GM19328 (cell line): ENCODE data around the gene FAM78A.

Experiments
- ATAC-seq: cut with Tn5 transposase; IDR thresholded peaks from one replicate; pipeline ENCODE4 v1.9.1; 2021; ENCODE audit warnings: mild to moderate bottlenecking, moderate library complexity; ENCODE audit not compliant: unreplicated experiment

Gene FAM78A

DNA sequence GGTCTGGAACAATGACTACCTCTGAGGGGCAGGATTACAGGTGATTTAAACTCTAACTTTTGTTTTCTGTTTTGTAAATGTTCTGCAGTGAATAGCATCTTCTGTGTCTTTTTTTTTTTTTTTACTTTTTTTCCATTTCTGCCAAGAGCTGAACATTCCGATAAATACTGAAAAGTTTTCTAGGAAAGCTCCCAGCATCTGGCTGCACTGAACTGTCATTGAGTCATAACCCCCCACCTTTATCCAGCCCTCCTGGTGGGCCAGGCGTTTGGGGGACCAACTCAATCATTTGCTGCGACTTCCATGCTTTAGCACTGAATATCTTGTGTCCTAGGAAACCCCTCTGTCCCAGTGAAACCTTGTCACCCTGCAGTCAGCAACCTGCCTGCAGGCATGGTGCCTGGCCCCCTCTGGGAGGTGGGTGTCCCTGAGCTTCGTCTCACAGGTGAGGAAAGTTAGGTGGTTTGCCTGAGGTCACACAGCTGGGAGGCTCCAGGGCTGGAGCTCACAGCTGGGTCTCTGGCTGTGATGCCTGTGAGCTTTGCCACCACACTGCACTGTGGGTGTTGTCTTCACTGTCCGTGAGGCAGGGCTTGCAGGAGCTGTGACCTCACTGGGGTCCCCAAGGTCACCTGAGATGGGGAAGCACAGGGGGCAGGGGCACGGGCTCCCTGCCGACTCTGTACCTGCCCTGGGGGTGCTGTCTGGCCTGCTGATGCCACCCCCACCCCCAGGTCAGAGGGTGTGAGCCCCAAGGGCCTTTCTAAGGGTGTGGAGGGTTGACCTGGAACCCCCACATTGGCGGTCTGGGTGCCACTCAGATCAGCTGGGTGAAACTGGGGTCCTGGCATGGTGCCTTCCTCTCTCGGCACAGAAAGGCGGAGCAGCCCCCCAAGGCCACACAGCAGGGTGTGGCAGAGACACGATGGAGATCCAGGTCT lies 27.3 kb upstream of the FAM78A start:
- ATAC-seq, result no peak

DNA sequence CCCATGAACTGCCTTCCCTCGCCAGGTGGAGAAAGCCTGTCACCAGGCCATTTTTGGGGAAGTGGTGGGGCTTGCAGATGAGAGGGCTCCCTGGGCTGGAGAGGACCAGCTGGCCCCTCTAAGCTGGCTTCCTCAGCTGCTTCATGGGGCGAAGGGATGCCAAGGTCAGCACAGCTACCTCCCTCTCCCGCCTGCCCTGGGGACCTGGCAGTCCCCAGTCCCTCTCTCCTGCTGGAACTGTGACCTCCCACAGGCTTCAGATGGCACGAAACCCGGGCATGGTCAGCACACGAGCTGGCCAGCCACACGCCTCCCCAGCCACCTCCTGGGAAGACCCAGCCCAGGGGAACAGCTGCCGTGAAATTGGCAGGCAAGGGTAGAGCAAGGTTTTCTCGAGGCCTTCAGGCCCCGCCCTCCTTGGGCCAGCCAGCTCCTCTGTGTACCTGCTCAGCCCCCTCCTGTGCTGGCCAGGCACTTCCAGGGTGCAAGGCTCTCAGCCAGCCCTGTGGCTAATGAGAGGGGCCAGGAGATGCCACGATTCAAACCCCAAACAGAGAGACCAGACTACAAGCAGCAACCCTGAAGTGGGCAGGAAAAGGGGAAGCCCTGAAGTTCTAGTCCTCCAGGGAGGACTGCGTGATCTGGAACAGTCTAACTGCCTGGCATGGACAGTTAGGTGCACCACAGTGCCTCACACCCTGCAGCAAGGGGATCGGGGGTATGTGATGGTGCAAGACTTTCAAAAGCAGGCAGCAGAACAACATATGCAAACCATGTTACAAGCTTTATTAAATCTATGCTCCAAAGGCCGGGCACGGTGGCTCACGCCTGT lies 26.1 kb upstream of the FAM78A start:
- ATAC-seq, result no peak

DNA sequence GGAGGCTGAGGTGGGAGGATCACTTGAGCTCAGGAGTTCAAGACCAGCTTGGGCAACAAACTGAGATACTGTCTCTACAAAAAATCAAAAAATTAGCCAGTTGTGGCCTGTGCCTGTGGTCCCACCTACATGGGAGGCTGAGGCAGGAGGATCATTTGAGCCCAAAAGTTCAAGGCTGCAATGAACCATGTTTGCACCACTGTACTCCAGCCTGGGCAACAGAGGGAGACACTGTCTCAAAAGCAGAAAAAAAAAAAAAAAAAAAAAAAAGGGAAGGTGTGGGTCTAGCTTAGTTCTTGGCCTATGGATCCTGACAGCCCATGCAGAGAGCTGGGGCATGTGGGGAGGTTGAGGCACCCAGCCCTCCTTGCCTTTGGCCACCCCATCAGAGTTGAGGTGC lies 24.1 kb upstream of the FAM78A start:
- no peak for ATAC-seq

DNA sequence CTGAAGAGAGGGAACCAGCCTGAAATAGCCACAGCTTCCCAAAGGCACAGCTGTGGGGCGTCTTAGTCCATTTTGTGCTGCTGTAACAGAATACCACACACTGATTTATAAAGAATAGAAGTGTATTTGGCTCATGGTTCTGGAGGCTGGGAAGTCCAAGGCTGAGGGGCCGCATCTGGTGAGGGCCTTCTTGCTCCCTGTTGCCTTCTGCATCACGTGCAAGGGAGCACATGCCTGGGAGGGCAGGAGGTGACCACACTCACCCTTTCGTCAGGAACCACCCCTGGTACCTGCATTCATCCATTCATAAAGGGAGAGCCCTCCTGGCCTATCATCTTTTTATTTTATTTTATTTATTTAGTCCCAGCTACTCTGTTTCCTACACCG lies 23.6 kb upstream of the FAM78A start:
- ATAC-seq, result no peak

DNA sequence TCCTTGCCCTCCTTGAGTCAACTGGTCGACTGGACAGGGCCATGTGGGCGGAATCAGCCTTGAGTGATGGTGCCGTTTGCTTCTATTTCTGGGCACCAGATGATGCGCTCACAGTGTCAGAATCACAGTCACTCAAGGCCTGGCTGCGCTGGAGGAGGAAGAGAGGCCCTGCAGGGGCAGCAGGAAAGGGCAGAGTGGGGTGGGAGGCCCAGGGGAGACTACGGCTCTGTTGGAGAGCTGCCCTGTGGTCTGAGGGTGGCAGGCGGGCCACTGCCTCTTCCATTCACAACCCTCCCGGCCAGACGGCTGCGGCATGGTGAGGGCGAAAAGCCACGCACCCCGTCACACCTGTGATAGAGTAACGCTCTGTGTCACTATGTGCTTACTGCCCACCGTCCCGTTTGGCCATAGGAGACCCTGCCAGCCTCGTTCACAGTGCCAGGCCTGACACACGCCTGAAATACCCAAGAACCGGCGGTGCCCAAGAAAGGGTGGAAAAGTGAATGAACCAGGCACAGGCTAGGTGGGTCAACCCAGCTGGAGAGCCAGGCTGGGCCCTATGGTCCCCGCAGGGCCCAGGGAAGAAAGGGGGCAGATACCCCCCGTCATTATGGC lies 23.1 kb upstream of the FAM78A start:
- no peak for ATAC-seq

DNA sequence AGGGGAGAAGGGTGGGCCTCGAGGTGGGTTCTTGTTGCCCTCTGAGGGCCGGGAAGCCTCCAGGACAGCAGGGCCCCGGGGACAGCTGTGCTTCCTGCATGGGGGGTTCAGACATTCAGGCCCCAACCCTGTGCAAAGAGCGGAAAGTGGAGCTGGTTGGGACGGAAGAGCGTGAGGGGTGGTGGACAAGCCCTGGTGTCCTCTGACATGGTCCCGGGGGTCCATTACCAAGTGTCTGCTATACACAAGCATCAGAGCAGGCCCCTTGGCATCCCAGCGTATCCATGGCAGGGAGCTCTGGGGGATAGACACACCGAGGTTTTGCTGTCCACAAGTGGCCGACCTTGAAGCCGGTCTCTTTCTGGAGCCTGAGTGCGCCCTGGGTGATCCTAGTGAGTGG lies 22.5 kb upstream of the FAM78A start:
- no peak for ATAC-seq

DNA sequence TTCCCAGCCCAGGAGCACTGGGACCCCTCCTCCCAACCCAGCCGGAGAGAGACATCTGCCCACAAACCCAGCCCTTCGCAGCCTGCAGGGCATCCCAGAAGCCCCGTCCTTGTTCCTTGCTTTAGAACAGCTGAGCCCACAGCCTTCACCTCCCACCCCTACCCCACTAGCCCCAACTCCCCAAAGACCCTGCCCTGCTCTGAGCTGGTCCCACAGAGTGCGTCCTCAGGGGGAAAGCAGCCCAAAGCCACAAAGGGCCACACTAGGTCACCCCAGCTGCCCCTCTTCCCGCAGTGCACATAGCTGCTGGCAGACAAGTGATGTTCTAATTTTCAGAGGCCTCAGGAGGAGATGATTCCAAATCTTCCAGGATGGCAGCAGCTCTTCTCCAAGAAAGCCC lies 22.0 kb upstream of the FAM78A start:
- ATAC-seq, result no peak

DNA sequence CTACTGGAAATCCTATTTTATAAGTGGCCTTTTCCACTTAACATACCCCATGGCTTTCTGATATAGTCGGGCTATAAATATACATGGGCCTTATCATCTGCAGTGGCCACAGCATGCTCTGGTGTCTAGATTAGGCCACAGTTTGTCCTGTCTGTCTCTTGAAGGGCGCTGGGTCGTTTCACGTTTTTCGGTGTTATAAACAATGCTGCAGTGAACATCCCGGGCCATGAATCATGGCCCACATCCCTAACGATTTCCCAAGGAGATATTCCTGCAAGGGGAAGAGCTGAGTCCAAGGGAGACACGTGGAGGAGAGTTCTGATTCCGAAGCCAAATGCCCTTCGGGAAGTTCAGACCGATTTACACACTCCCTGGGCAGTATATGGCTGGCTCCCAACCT lies 21.6 kb upstream of the FAM78A start:
- ATAC-seq, result no peak

DNA sequence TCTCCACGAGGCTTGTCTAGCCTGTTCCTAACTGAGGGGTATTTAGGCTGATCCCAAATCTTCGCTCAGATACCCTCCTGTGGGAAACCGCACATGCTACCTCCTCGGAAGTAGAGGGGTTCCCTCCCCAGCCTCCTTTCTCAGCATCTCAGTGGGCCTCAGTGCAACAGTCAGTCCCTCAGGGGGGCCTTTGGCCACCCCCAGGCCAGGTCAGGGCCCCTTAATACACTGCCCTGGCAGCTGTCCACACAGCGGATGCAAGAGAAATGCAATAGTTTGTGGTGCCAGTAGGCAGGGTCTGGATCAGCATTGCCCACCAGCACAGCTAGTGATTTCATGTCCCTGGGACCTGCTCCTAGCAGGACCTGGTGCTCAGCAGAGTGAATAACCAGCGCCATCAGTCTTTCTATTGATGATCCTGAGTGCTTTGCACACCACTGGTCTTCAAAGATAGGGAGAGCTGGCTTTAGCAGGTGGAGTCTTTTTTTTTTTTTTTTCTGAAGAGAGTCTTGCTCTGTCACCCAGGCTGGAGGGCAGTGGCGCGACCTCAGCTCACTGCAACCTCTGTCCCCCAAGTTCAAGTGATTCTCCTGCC lies 20.7 kb upstream of the FAM78A start:
- no peak for ATAC-seq

DNA sequence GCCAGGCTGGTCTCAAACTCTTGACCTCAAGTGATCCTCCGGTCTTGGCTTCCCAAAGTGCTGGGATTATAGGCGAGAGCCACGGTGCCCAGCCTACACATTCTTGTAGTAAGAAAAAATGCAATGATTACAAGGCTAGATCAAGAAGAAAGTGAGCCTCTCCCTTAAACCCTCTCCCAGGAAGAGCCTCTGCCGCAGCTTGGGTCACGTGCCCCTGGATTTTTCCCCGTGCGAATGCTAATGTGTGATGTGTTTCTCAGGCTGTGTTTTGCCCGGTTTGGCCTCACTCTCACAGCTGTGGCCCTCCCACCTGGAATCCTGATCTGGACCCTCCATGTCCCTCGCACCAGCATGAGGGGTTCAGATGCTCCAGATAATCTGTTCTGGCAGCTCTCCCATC lies 20.1 kb upstream of the FAM78A start:
- no peak for ATAC-seq

DNA sequence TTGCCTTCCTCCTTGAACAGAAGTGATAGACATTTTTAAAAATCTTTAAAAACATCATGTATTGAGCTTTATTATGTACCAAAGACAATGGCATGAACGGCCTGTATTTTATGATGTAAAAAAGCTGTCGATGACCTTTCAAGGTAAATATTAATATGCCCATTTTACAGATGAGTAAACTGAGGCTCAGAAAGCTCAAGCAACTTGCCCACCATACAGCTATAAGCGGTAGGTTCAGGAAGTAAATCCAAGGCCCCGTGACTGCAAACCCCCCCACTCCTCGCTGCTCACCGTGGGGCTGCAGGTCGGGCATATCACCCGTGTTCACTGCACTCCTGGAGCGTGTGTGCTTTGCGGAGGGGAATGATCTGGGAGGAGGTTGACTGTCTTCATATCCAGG lies 16.6 kb upstream of the FAM78A start:
- no peak for ATAC-seq

DNA sequence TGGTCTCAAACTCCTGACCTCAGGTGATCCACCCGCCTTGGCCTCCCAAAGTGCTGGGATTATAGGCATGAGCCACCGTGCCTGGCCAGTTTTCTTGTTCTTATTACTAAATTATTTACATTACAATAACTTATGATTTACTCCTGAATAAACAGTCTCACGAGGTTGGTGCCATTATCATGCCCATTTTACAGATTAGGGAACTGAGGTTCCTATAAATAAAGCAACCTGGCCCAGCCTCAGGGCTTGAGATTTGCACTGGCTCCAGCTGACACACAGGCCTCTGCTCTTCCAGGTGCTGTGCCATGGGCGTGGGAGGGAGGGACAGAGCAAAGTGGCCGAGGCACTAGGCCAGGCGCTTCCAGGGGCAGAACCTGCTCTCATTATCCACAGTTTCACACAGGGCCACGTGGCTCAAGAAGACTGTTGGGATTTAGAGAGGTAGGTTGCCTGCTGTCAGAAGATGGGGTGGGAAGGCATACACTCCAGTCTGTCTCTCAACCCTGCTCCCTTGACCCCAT lies 15.5 kb upstream of the FAM78A start:
- no peak for ATAC-seq

DNA sequence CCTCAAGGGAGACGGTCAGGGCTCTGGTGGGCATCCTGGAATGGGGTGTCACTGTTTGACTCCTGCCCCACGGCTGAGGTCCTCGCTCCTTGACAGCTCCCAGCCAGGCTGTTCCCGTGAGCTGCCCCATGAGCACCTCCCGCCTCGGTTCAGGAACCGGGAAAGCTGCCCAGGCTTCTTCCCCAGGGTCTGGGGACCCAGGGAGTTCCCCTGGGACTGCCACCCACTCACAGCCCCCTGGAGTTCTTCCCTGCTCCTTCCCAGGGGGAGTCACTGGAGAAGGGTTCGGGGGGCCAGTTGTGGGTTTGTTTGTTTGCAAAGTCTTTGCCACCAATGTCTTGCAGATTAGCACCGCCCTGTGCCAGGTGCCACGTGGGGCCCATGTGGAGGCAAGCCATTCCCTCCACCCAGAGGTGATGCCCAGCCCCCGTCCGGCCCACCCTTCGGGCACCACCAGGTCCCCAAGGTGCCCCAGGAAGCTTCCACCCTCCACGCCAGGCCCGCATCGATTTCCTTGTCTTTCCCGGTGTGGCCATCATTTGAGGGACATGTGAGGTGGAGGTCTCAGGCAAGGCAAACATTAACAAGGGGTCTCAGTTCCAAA lies 14.6 kb upstream of the FAM78A start:
- ATAC-seq, result no peak

DNA sequence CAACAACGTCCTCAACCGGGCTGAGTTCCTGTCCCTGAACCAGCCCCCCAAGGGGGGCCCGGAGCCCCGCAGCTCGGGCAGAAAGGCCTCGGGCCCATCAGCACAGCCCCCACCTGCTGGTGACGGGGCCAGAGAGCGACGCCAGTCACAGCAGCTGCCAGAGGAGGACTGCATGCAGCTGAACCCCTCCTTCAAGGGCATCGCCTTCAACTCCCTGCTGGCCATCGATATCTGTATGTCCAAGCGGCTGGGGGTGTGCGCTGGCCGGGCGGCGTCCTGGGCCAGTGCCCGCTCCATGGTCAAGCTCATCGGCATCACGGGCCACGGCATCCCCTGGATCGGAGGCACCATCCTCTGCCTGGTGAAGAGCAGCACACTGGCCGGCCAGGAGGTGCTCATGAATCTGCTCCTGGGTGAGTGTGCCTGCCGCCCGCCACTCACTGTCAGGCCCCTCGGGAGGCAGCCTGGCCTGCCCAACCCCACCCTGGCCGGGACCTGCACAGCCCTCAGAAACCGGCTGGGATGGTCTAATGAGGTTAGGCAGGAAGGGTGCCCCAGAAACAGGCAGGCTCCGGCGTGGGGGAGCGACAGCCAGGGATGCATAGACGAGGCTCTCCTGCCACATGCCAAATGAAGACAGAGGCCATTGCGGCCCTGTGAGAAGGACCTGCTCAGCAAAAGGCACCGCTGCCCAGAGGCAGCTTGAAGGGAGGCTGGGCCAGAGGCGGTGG lies 13.9 kb upstream of the FAM78A start:
- no peak for ATAC-seq

DNA sequence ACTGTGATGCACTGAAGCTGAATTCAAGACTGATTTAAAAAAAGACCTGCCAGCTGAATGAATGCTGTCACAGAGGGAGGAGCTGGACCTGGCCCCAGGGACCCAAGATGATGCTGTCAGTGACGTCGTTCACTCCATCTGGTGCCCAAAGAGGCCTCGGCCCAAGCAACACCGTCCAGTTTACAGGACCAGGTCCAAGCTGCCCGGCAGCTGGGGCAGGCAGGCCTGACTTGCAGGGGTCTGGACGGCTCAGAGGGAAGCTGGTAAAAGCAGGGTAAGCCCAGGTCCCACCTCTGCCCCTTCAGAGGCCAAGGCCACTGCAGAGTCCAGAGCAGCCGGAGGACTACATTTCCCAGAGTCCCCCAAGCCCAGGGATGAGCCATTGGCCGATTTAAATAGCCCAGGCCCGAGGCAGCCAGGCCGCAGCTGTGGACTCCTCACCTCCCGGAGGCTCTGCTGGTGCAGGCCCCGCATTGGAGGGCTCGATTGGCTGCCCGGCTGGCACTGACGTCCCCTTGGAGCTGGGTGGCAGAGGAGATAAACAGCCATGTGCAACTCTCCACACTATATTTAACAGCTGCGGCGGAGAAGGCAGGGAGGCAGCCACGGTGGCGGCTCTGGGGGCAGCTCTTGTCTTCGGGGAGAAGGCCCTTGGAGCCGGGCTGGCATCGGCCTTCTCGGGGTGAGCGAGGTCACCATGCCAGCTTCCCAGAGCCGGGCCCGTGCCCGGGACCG lies 13.2 kb upstream of the FAM78A start, which contains the start of gene PLPP7:
PLPP7 (plus strand) TSS at position 423 of the 735 bp plus-strand sequence; CDS start at position 698, 275 bp downstream.
- no peak for ATAC-seq

DNA sequence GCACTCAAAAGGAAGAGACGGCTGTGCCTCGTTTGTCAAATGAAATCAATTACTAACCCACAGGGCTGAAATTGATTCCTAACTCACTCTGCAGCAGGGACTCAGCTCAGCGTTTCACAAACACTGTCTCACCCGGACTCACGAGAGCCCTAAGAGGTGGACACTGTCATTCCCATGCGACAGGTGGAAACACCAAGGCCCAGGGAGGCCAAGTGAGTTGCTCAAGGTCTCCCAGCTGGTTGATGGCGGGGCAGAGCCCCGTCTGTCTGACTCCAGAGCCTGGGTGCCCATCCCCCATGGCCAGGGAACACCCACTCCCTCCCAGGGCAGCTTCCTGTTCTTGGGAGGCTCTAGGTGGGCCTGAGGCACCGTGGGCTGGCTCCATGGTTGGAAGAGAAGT lies 11.9 kb upstream of the FAM78A start:
- ATAC-seq, result no peak

DNA sequence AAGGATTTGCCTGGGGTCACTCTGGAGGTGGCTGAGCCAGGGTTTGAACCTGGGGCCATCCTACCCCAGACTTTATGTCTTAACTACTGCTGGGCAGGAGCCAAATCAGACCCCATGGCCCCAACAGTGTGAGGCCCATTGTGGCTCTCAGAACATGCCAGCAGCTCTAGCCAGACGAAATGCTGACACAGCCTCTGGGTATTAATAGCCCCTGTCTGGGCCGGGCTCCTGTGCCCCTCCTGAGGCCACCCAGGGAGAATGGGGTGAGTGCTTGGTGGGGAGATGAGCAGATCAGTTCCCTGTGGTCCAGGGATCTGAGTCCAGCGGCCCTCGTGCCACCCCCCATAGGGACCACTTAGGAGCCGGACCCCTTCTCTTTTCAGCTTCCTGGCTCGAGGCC lies 11.0 kb upstream of the FAM78A start:
- no peak for ATAC-seq

DNA sequence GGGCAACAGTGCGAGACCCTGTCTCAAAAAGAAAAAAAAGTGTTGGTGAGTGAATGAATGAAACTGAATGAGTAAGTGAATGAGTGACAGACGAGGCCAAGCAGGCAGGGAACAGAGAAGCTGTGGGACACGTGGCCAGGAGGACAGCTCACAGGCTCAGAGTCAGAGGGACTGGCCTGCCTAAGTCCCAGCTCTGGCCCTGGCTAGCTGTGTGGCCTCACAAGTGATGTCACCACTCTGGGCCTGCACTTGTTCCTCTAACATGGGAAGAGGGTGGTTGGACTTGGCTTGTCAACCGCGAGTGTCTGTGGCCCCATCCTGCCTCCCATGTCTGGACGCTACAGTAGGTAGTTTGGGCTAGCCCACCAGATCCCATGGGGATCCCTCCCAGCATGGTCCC lies 8.5 kb upstream of the FAM78A start:
- no peak for ATAC-seq
